A673 (cell line): ENCODE measurements around the gene TAF10. TPM values are rescaled to one million over a fixed set of nuclear protein-coding genes. Genes with fewer than 3 reads are reported as not detected.

Experiments
- BruUV-seq: library from RNA; stranded (reverse); fragments of 400-500 nt; replicated peaks from 2 replicates; lab custom pipeline; 2021; lab: Mats Ljungman, UMichigan
- CTCF ChIA-PET: fragments of 300-600 bp; sonication (Branson Sonifier 250); formaldehyde crosslinking; loops from one replicate; lab custom pipeline; 2022; ENCODE audit warnings: antibody characterized with exemption; lab: Charles Lee
- POLR2A ChIA-PET: fragments of 300-600 bp; sonication (Branson Sonifier 250); formaldehyde crosslinking; loops from one replicate; lab custom pipeline; 2022; ENCODE audit warnings: antibody characterized with exemption; ENCODE audit not compliant: low non-redundant PET; lab: Charles Lee
- DNase-seq: peaks from one replicate; pipeline ENCODE4 v3.0.0-alpha.2; 2015; ENCODE audit warnings: low spot score
- H3K27ac ChIP-seq: fragments of 200-600 bp; sonication (generic); 2 replicates; pipeline ENCODE4 v1.5.1; 2016; ENCODE audit warnings: mixed run types, low read depth, mild to moderate bottlenecking, mixed read lengths, antibody characterized with exemption, low read length; ENCODE audit not compliant: poor library complexity, severe bottlenecking
- H3K27me3 ChIP-seq: fragments of 200-600 bp; sonication (generic); replicated peaks from 2 replicates; pipeline ENCODE4 v1.6.1; 2017; ENCODE audit warnings: mixed run types, low read depth, mild to moderate bottlenecking, mixed read lengths, antibody characterized with exemption, low read length; ENCODE audit not compliant: insufficient read depth, poor library complexity
- H3K36me3 ChIP-seq: fragments of 200-600 bp; sonication (generic); 2 replicates; pipeline ENCODE4 v1.6.1; 2016; ENCODE audit warnings: mixed run types, mild to moderate bottlenecking, mixed read lengths, antibody characterized with exemption, low read length; ENCODE audit not compliant: insufficient read depth, poor library complexity, severe bottlenecking
- H3K4me1 ChIP-seq: fragments of 200-600 bp; sonication (generic); 2 replicates; pipeline ENCODE4 v1.6.1; 2017; ENCODE audit warnings: mixed run types, mild to moderate bottlenecking, mixed read lengths, antibody characterized with exemption, low read length; ENCODE audit not compliant: insufficient read depth, poor library complexity, severe bottlenecking
- H3K4me3 ChIP-seq: fragments of 200-600 bp; sonication (generic); 2 replicates; pipeline ENCODE4 v1.5.1; 2016; ENCODE audit warnings: low read depth, mixed run types, mild to moderate bottlenecking, mixed read lengths, low read length; ENCODE audit not compliant: poor library complexity, severe bottlenecking
- H3K9me3 ChIP-seq: fragments of 200-600 bp; sonication (generic); 2 replicates; pipeline ENCODE4 v1.6.1; 2016; ENCODE audit warnings: mixed run types, low read depth, mild to moderate bottlenecking, mixed read lengths, antibody characterized with exemption, low read length; ENCODE audit not compliant: poor library complexity, severe bottlenecking
- CTCF ChIP-seq: fragments of 300-800, 200-600 bp; sonication (generic); conservative IDR thresholded peaks from 2 replicates; pipeline ENCODE4 v1.5.1; 2017; ENCODE audit warnings: low read depth, mild to moderate bottlenecking, antibody characterized with exemption, low read length, moderate library complexity, mixed read lengths
- EZH2 ChIP-seq: fragments of 200-600 bp; sonication (generic); IDR thresholded peaks from 2 replicates; pipeline ENCODE4 v1.6.1; 2017; ENCODE audit warnings: borderline replicate concordance, low read depth, mild to moderate bottlenecking, mixed read lengths, antibody characterized with exemption, low read length; ENCODE audit not compliant: poor library complexity, severe bottlenecking
- intact Hi-C: fragments of 100-400 bp; cut with micrococcal nuclease; formaldehyde crosslinking; loops from one replicate; pipeline ENCODE4 v1.10.0; 2022; ENCODE audit not compliant: unreplicated experiment
- total RNA-seq: library from RNA; stranded (reverse); gene quantifications from 2 replicates; pipeline ENCODE4 v1.2.3, GENCODE V29; 2021

Gene TAF10
- total RNA-seq, 1 experiment from 2014 or later, result 112 TPM

- ChIA-PET POLR2A (no interaction called here), CTCF (no interaction called here)
- intact Hi-C loops, result loop anchor here (10.0 kb wide), 1 partner anchor 230 kb away; no protein-coding TSS in a partner anchor
- Histone ChIP-seq H3K27ac (no peak overlapping the region), H3K4me1 (peaks cover 11% of the 10 kb centered on the region), H3K27me3 (no peaks in the 10 kb centered on the region), H3K4me3 (no peak overlapping the region), H3K36me3 (peaks cover 16% of the 10 kb centered on the region), H3K9me3 (no peaks in the 10 kb centered on the region)
- no peak for TF ChIP-seq EZH2
- no peak for TF ChIP-seq CTCF
- DNase-seq, result no peak
- no TSS peak for BruUV-seq
These were observed 2.4 kb upstream of the TAF10 start for GRCh38 chr11:6614446-6614845.

GRCh38 chr11:6613496-6613895, 1.5 kb upstream of the TAF10 start:
- ChIA-PET CTCF (no interaction called here), POLR2A (no interaction called here)
- Histone ChIP-seq H3K36me3 (peaks cover 26% of the 10 kb centered on the region), H3K9me3 (no peaks in the 10 kb centered on the region), H3K4me1 (peaks cover 10% of the 10 kb centered on the region), H3K27me3 (no peaks in the 10 kb centered on the region), H3K27ac (no peak overlapping the region), H3K4me3 (no peak overlapping the region)
- no peak for DNase-seq
- intact Hi-C loops, result loop anchor here (10.0 kb wide), 1 partner anchor 229 kb away; no protein-coding TSS in a partner anchor
- TF ChIP-seq CTCF (no peak), EZH2 (no peak)
- BruUV-seq, result no TSS peak

DNA sequence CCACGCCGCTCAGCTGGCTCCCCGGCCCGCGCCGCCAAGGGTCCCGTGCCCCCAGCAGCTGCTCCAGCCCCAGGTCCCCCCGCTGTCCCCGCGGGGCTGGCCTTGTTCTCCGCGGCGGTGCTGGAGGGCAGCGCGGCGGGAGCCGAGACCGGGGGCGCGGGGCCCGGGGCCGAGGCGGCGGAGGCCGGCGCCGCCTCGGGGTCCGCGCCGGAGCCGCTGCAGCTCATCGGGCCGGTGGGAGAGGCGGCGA, 128 bp downstream of the TAF10 start:
- ChIA-PET POLR2A (interaction anchor here (0.6 kb wide), 1 partner anchor 131 kb away, joined by 3 read pairs; the partner anchor contains the start of genes ARFIP2 and TIMM10B), CTCF (no interaction called here)
- peaks cover 36% of the 10 kb centered on the region for H3K36me3 ChIP-seq
- no TSS peak for BruUV-seq
- H3K9me3 ChIP-seq, result no peaks in the 10 kb centered on the region
- H3K27me3 ChIP-seq, result no peaks in the 10 kb centered on the region
- intact Hi-C loops, result loop anchor here (10.0 kb wide), 1 partner anchor 227 kb away; no protein-coding TSS in a partner anchor
- H3K27ac ChIP-seq, result peak overlapping the region; percentile 80
- H3K4me1 ChIP-seq, result peaks cover 7% of the 10 kb centered on the region
- H3K4me3 ChIP-seq, result peak overlapping the region; percentile 75
- TF ChIP-seq CTCF (no peak), EZH2 (no peak)
- no peak for DNase-seq
